Measurements from ENCODE around the gene ZNF506.

Gene ZNF506

GRCh38 chr19:19782783-19783182 lies 38.8 kb downstream of the ZNF506 start:
- TF ChIP-seq CTCF (IDR thresholded peaks at IDR 0.05): no peak

GRCh38 chr19:19778666-19779065 lies 42.9 kb downstream of the ZNF506 start:
- no peak for TF ChIP-seq CTCF (IDR thresholded peaks at IDR 0.05)

GRCh38 chr19:19777692-19778091 lies 43.9 kb downstream of the ZNF506 start:
- TF ChIP-seq CTCF (IDR thresholded peaks at IDR 0.05): no peak

- TF ChIP-seq CTCF (IDR thresholded peaks at IDR 0.05): no peak
Measured at GRCh38 chr19:19776206-19777008, 45.1 kb downstream of the ZNF506 start.

GRCh38 chr19:19775891-19776205 lies 45.7 kb downstream of the ZNF506 start:
- no peak for TF ChIP-seq CTCF (IDR thresholded peaks at IDR 0.05)

- TF ChIP-seq CTCF (IDR thresholded peaks at IDR 0.05): no peak
Measured at GRCh38 chr19:19774354-19775033, 47.1 kb downstream of the ZNF506 start.

- no peak for TF ChIP-seq CTCF (IDR thresholded peaks at IDR 0.05)
Measured at GRCh38 chr19:19758164-19758563, 63.4 kb downstream of the ZNF506 start.

Data from LNCAP (cell line).